Spleen (tissue), 11 donors: Measurements from ENCODE around the gene SEC23IP. TPM values are rescaled to one million over a fixed set of nuclear protein-coding genes. Genes with fewer than 3 reads are reported as not detected.

Source experiments
- DNase-seq: peaks from one replicate; pipeline ENCODE4 v3.0.0-alpha.2; 2020
- H3K27ac ChIP-seq, 8 donors: fragments of 200-600 bp; sonication (generic) in 7 of 8; 1 replicate in 4 of 8; 2 replicates in 4 of 8; pipeline versions ENCODE4 v1.5.0 to v1.8.0; 2016 to 2021; ENCODE audit warnings: inconsistent platforms in 4 of 8, mild to moderate bottlenecking in 4 of 8, moderate library complexity in 1 of 8
- H3K27me3 ChIP-seq, 7 donors: fragments of 200-600 bp; sonication (generic) in 6 of 7; replicated peaks in 1 of 7; 1 replicate in 4 of 7; 2 replicates in 3 of 7; pipeline versions ENCODE4 v1.5.0 to v1.8.0; 2016 to 2021; ENCODE audit warnings: inconsistent platforms in 3 of 7, mild to moderate bottlenecking in 1 of 7
- H3K36me3 ChIP-seq, 6 donors: fragments of 200-600 bp; sonication (generic) in 5 of 6; 1 replicate in 4 of 6; 2 replicates in 2 of 6; pipeline versions ENCODE4 v1.5.0 to v1.8.0; 2016 to 2021; ENCODE audit warnings: inconsistent platforms in 2 of 6
- H3K4me1 ChIP-seq, 6 donors: fragments of 200-600 bp; sonication (generic) in 5 of 6; 1 replicate in 3 of 6; 2 replicates in 3 of 6; pipeline versions ENCODE4 v1.5.0 to v1.8.0; 2016 to 2021; ENCODE audit warnings: inconsistent platforms in 3 of 6
- H3K4me3 ChIP-seq, 8 donors: fragments of 200-600 bp; sonication (generic) in 7 of 8; 1 replicate in 4 of 8; 2 replicates in 4 of 8; pipeline versions ENCODE4 v1.5.0 to v1.8.0; 2016 to 2021; ENCODE audit warnings: inconsistent platforms in 4 of 8, mild to moderate bottlenecking in 4 of 8, moderate library complexity in 2 of 8
- H3K9me3 ChIP-seq, 8 donors: fragments of 200-600 bp; sonication (generic) in 7 of 8; 1 replicate in 4 of 8; 2 replicates in 4 of 8; pipeline versions ENCODE4 v1.5.0 to v1.8.0; 2016 to 2021; ENCODE audit warnings: inconsistent platforms in 4 of 8
- POLR2A ChIP-seq, 3 donors: fragments of 450-650 bp; IDR thresholded peaks; one replicate each; pipeline ENCODE4 v1.5.1; 2017; ENCODE audit warnings: antibody characterized with exemption in 3 of 3, mild to moderate bottlenecking in 1 of 3
- POLR2AphosphoS5 ChIP-seq, 3 donors: sonication (generic); formaldehyde crosslinking; IDR thresholded peaks; one replicate each; pipeline ENCODE4 v1.5.1; 2017; ENCODE audit warnings: antibody characterized with exemption in 3 of 3
- WGBS, 5 donors: extraction: QIAGEN DNeasy Blood & Tissue Kit in 3 of 5; methylation state at CpG; one replicate each; pipeline versions ENCODE4 v1.1.5 to v1.1.7; 2013 to 2018; 5-methylcytosine and 5-hydroxymethylcytosine counted together
- intact Hi-C: fragments of 100-400 bp; cut with DNase I; formaldehyde crosslinking; loops from one replicate; pipeline ENCODE4 v1.15.0; 2023; ENCODE audit warnings: low total_unique reads
- polyA plus RNA-seq, 3 donors: library from polyadenylated mRNA; stranded (reverse); fragments of 200-250 nt; gene quantifications; one replicate each; pipeline ENCODE4 v1.2.1, GENCODE V29; 2013
- total RNA-seq, 7 donors: library from RNA; depleted of rRNA in 3 of 7; stranded (reverse); fragments of >200 nt in 3 of 7; fragmentation: NEBNext Ultra II Directional in 4 of 7; extraction: Animal tissue kit (Norgen Biotek cat#: 25700) in 4 of 7; gene quantifications; one replicate each; pipeline versions ENCODE4 v1.1.0 to v1.2.1, GENCODE V29; 2016 to 2021
- TF ChIP-seq, protein P1 (sequence below), 11 experiments: fragments of 200-600 bp in 7 of 11; fragments of 450-650 bp in 4 of 11; sonication (generic) in 4 of 11; IDR thresholded peaks in 8 of 11; conservative IDR thresholded peaks in 3 of 11; 1 replicate in 7 of 11; 2 replicates in 4 of 11; pipeline versions ENCODE4 v1.4.0 to v1.8.0; 2016 to 2021; ENCODE audit warnings: antibody characterized with exemption in 11 of 11, inconsistent platforms in 4 of 11, mild to moderate bottlenecking in 1 of 11
- donor health status: healthy with polysubstance abuse.
- donor health status: DM: no; HTN: no; CAD: no; lungs with moderate emphysema.
- donor health status: DM: no; HTN: no; CAD: no.
- donor health status: Bipolar disorder and iron deficiency.
- donor health status: healthy.
- donor health status: DM: no; HTN: no; CAD: no.
- donor health status: DM: yes; HTN: yes; CAD: no.

The SEC23IP gene
- total and polyA plus RNA-seq, 10 donors: 6.8 to 59.9 (median 33.8) TPM

DNA sequence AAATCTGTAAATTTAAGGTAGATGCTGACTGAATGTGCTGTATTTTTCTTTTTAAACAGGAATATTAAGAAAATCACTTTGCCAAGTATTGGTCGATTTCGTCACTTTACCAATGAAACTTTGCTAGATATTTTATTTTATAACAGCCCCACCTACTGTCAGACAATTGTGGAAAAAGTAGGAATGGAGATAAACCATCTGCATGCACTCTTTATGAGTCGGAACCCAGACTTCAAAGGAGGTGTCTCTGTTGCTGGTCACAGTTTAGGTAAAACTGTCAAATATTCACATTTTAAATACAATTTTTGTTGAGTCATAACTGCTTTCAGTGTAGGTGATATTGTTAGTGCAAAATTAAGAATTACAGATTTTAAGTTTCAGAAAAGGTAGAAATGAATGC, 25.2 kb downstream of the SEC23IP start:
- Histone ChIP-seq H3K36me3 (peaks cover 0 to 100% (median 82%) of the 10 kb centered on the region in 6 donors), H3K27ac (no peak overlapping the region), H3K4me3 (no peak overlapping the region), H3K27me3 (no peaks in the 10 kb centered on the region), H3K4me1 (peaks cover 0 to 17% (median 4%) of the 10 kb centered on the region in 6 donors), H3K9me3 (no peaks in the 10 kb centered on the region)
- DNase-seq: no peak
- intact Hi-C loops: no loop called here
- TF ChIP-seq POLR2AphosphoS5 (IDR thresholded peaks at IDR 0.05) (no peak), POLR2A (IDR thresholded peaks at IDR 0.05) (no peak)
- TF ChIP-seq, protein P1, sequence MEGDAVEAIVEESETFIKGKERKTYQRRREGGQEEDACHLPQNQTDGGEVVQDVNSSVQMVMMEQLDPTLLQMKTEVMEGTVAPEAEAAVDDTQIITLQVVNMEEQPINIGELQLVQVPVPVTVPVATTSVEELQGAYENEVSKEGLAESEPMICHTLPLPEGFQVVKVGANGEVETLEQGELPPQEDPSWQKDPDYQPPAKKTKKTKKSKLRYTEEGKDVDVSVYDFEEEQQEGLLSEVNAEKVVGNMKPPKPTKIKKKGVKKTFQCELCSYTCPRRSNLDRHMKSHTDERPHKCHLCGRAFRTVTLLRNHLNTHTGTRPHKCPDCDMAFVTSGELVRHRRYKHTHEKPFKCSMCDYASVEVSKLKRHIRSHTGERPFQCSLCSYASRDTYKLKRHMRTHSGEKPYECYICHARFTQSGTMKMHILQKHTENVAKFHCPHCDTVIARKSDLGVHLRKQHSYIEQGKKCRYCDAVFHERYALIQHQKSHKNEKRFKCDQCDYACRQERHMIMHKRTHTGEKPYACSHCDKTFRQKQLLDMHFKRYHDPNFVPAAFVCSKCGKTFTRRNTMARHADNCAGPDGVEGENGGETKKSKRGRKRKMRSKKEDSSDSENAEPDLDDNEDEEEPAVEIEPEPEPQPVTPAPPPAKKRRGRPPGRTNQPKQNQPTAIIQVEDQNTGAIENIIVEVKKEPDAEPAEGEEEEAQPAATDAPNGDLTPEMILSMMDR (IDR thresholded peaks at IDR 0.05 in 8 of 11, conservative IDR thresholded peaks at IDR 0.05 in 3 of 11): no peak
- WGBS, 5 donors: 79 to 88% (median 81%) methylated on average over 3 of the region's 3 CpGs

DNA sequence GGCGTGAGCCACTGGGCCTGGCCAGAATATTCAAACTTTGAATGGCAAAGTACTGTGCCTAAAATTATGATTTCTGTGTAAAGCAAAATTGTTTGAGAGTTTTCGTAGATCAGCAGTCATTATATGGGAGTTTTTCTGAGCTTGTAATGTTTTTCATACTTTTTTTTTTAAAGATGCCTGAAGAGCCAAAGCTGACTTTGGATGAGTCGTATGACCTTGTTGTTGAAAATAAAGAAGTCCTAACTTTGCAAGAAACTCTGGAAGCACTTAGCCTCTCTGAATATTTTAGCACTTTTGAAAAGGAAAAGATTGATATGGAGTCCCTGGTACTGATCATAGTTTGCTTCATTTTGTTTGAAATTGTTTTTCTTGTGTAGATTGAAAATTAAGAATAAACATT, 26.7 kb downstream of the SEC23IP start:
- TF ChIP-seq POLR2AphosphoS5 (IDR thresholded peaks at IDR 0.05) (no peak), POLR2A (IDR thresholded peaks at IDR 0.05) (no peak)
- TF ChIP-seq, protein P1 (IDR thresholded peaks at IDR 0.05 in 8 of 11, conservative IDR thresholded peaks at IDR 0.05 in 3 of 11): no peak
- Histone ChIP-seq H3K4me3 (no peak overlapping the region), H3K9me3 (no peaks in the 10 kb centered on the region), H3K4me1 (peaks cover 0 to 17% (median 4%) of the 10 kb centered on the region in 6 donors), H3K36me3 (peaks cover 0 to 100% (median 83%) of the 10 kb centered on the region in 6 donors), H3K27ac (peak overlapping the region in 5 of 8 donors; percentile 26 to 62 (median 44)), H3K27me3 (no peaks in the 10 kb centered on the region)
- 87 to 94% (median 91%) methylated on average over 3 of the region's 3 CpGs for WGBS, 5 donors
- intact Hi-C loops: no loop called here
- DNase-seq: no peak

DNA sequence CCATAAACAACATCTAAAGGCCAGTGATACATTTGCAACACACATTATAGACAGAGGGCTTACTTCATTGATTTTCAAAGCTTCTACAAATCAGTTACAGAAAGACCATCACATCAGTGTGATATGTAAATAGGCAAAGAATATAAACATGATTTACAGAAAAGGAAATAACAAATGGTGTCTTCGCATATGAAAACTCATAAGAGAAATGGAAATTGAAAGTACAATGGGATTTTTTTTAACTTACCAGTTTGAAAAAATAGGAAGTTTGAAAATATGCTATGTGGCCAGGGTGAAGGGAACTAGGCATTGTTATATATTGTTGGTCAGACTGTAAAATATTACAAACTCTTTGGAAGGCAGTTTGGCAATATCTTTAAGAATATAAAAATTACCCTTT, 27.3 kb downstream of the SEC23IP start:
- peak overlapping the region in 5 of 8 donors; percentile 26 to 62 (median 44) for H3K27ac ChIP-seq
- no peaks in the 10 kb centered on the region for H3K9me3 ChIP-seq
- H3K4me1 ChIP-seq: peaks cover 0 to 17% (median 4%) of the 10 kb centered on the region in 6 donors
- no peak for DNase-seq
- 19 to 62% (median 34%) methylated on average over 1 of the region's 1 CpG for WGBS, 5 donors
- intact Hi-C loops: no loop called here
- peaks cover 0 to 100% (median 83%) of the 10 kb centered on the region in 6 donors for H3K36me3 ChIP-seq
- TF ChIP-seq, protein P1 (IDR thresholded peaks at IDR 0.05 in 8 of 11, conservative IDR thresholded peaks at IDR 0.05 in 3 of 11): no peak
- TF ChIP-seq POLR2A (IDR thresholded peaks at IDR 0.05) (no peak), POLR2AphosphoS5 (IDR thresholded peaks at IDR 0.05) (no peak)
- H3K4me3 ChIP-seq: no peak overlapping the region
- no peaks in the 10 kb centered on the region for H3K27me3 ChIP-seq

DNA sequence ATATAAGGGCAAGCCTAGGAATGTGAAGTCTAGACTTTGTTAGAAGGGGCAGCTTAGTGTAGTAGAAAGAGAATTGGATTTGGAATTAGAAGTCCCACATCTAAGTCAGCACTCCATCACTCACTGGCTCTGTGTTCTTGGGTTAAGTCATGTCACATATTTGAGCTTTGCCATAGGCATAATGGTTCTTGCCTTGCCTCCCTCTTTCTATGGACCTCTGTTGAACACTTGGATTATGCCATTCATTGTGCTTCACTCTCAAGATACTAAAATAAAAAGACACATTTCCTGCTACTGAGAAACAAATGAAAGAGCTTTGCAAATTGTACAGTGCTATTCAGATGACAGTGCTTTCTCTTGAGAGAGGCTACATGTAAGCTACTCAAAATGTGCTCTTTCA, 35.9 kb downstream of the SEC23IP start:
- Histone ChIP-seq H3K4me1 (peaks cover 0 to 11% (median 3%) of the 10 kb centered on the region in 6 donors), H3K36me3 (peaks cover 5 to 100% (median 81%) of the 10 kb centered on the region in 6 donors), H3K4me3 (no peak overlapping the region), H3K9me3 (no peaks in the 10 kb centered on the region), H3K27me3 (no peaks in the 10 kb centered on the region), H3K27ac (no peak overlapping the region)
- no peak for DNase-seq
- no peak for TF ChIP-seq POLR2AphosphoS5 (IDR thresholded peaks at IDR 0.05)
- TF ChIP-seq POLR2A (IDR thresholded peaks at IDR 0.05): no peak
- TF ChIP-seq, protein P1 (IDR thresholded peaks at IDR 0.05 in 8 of 11, conservative IDR thresholded peaks at IDR 0.05 in 3 of 11): no peak
- intact Hi-C loops: no loop called here
